Hematopoietic multipotent progenitor cell treated with erythropoietin and hydrocortisone succinate and interleukin-3 and kit ligand, for 4 days (in vitro differentiated cells): ENCODE data around the gene NPEPL1.
A peak's percentile ranks its signal among the peaks of the same experiment; 100 is the strongest.

Experiments used
- DNase-seq: peaks from one replicate; pipeline ENCODE4 v3.0.0-alpha.2; 2015

Gene NPEPL1

GRCh38 chr20:58688414-58688813 is 4.2 kb upstream of the NPEPL1 start:
- DNase-seq, result no peak

- no peak for DNase-seq
Observed at GRCh38 chr20:58688840-58689239, 3.8 kb upstream of the NPEPL1 start.

GRCh38 chr20:58690396-58691135 is 2.0 kb upstream of the NPEPL1 start:
- DNase-seq, result no peak

- DNase-seq, result peak; percentile 44
Observed at GRCh38 chr20:58691773-58692578, 624 bp upstream of the NPEPL1 start.

GRCh38 chr20:58693226-58694006 is 816 bp downstream of the NPEPL1 start:
- peak; percentile 34 for DNase-seq

- no peak for DNase-seq
Observed at GRCh38 chr20:58694241-58695083, 1.9 kb downstream of the NPEPL1 start.

- no peak for DNase-seq
Observed at GRCh38 chr20:58695084-58695722, 2.6 kb downstream of the NPEPL1 start.

- no peak for DNase-seq
Observed at GRCh38 chr20:58695895-58696375, 3.3 kb downstream of the NPEPL1 start.

GRCh38 chr20:58696411-58696961 is 3.9 kb downstream of the NPEPL1 start:
- no peak for DNase-seq

- no peak for DNase-seq
Observed at GRCh38 chr20:58697201-58697866, 4.7 kb downstream of the NPEPL1 start.

GRCh38 chr20:58697867-58698703 is 5.5 kb downstream of the NPEPL1 start:
- no peak for DNase-seq

- DNase-seq, result no peak
Observed at GRCh38 chr20:58698741-58699622, 6.4 kb downstream of the NPEPL1 start.

GRCh38 chr20:58699623-58700107 is 7.1 kb downstream of the NPEPL1 start:
- DNase-seq, result no peak

- DNase-seq, result no peak
Observed at GRCh38 chr20:58700121-58700821, 7.7 kb downstream of the NPEPL1 start.

GRCh38 chr20:58700823-58701222 is 8.2 kb downstream of the NPEPL1 start:
- no peak for DNase-seq

GRCh38 chr20:58701431-58702160 is 9.0 kb downstream of the NPEPL1 start:
- no peak for DNase-seq

- DNase-seq, result no peak
Observed at GRCh38 chr20:58702161-58702510, 9.5 kb downstream of the NPEPL1 start.
